HepG2 (cell line): ENCODE measurements around the gene ZNF865. TPM values are rescaled to one million over a fixed set of nuclear protein-coding genes. Genes with fewer than 3 reads are reported as not detected.

ENCODE experiments used
- ATF7 ChIP-seq, 2 experiments: fragments of 450-650 bp in 1 of 2; sonication (generic) in 1 of 2; formaldehyde crosslinking in 1 of 2; IDR thresholded peaks; 2 replicates each; pipeline versions ENCODE4 v1.4.0 to v1.6.1; 2016 to 2020; ENCODE audit warnings: antibody characterized with exemption in 1 of 2, mild to moderate bottlenecking in 1 of 2, missing genetic modification reagents in 1 of 2
- CREB1 ChIP-seq, 2 experiments: fragments of 450-650 bp in 1 of 2; IDR thresholded peaks; 2 replicates each; pipeline ENCODE4 v1.6.1; 2016 to 2017; ENCODE audit warnings: control low read depth in 1 of 2, mild to moderate bottlenecking in 1 of 2, missing compliant biosample characterization in 1 of 2, missing genetic modification characterization in 1 of 2
- CSRNP1 ChIP-seq: sonication (generic); formaldehyde crosslinking; IDR thresholded peaks from 2 replicates; pipeline ENCODE4 v1.8.1; 2023; ENCODE audit warnings: mild to moderate bottlenecking, missing genetic modification reagents
- CTCF ChIP-seq: sonication (generic); formaldehyde crosslinking; IDR thresholded peaks from 2 replicates; pipeline ENCODE4 v1.5.0; 2020; ENCODE audit warnings: mild to moderate bottlenecking, missing genetic modification reagents, moderate library complexity
- HIVEP1 ChIP-seq: sonication (generic); formaldehyde crosslinking; IDR thresholded peaks from 2 replicates; pipeline ENCODE4 v1.4.0; 2020; ENCODE audit warnings: mild to moderate bottlenecking, missing genetic modification reagents
- MXD3 ChIP-seq: IDR thresholded peaks from 2 replicates; pipeline ENCODE4 v1.6.1; 2016; ENCODE audit warnings: mild to moderate bottlenecking, missing biosample characterization, missing genetic modification reagents
- MXI1 ChIP-seq: IDR thresholded peaks from 3 replicates; pipeline ENCODE4 v1.6.1; 2012; ENCODE audit warnings: low read depth, low read length, inconsistent platforms, borderline replicate concordance
- NCOA1 ChIP-seq: sonication (generic); formaldehyde crosslinking; IDR thresholded peaks from 2 replicates; pipeline ENCODE4 v1.9.0; 2021; ENCODE audit warnings: missing genetic modification reagents
- PCBP2 ChIP-seq: fragments of 200-400 bp; formaldehyde crosslinking; optimal IDR thresholded peaks from 2 replicates; pipeline ENCODE3; 2018; ENCODE audit warnings: low read length, low read depth; ENCODE audit not compliant: poor library complexity, severe bottlenecking
- SRSF4 ChIP-seq: fragments of 200-400 bp; formaldehyde crosslinking; IDR thresholded peaks from one replicate; pipeline ENCODE4 v1.6.1; 2018; ENCODE audit warnings: mild to moderate bottlenecking, low read depth, low read length, moderate library complexity; ENCODE audit not compliant: poor library complexity, severe bottlenecking
- XRCC5 ChIP-seq: fragments of 200-400 bp; formaldehyde crosslinking; optimal IDR thresholded peaks from 2 replicates; pipeline ENCODE3; 2017; ENCODE audit warnings: mild to moderate bottlenecking, low read length
- ZNF280D ChIP-seq: sonication (generic); formaldehyde crosslinking; IDR thresholded peaks from 2 replicates; pipeline ENCODE4 v1.5.1; 2020; ENCODE audit warnings: mild to moderate bottlenecking, missing genetic modification reagents
- ZNF292 ChIP-seq: sonication (generic); formaldehyde crosslinking; IDR thresholded peaks from 2 replicates; pipeline ENCODE4 v1.8.1; 2022; ENCODE audit warnings: mild to moderate bottlenecking, low read depth, missing genetic modification reagents, borderline replicate concordance
- ZNF451 ChIP-seq: sonication (generic); formaldehyde crosslinking; IDR thresholded peaks from 2 replicates; pipeline ENCODE4 v1.5.0; 2020; ENCODE audit warnings: mild to moderate bottlenecking, missing genetic modification reagents
- ZNF468 ChIP-seq: sonication (generic); formaldehyde crosslinking; IDR thresholded peaks from 2 replicates; pipeline ENCODE4 v1.8.0; 2022; ENCODE audit warnings: mild to moderate bottlenecking, moderate library complexity, missing genetic modification reagents
- ZNF749 ChIP-seq: sonication (generic); formaldehyde crosslinking; IDR thresholded peaks from 2 replicates; pipeline ENCODE4 v1.8.0; 2022; ENCODE audit warnings: mild to moderate bottlenecking, missing genetic modification reagents, moderate library complexity, borderline replicate concordance
- polyA plus RNA-seq, 8 experiments: library from polyadenylated mRNA; depleted of rRNA in 3 of 8; stranded (reverse) in 7 of 8; unstranded in 1 of 8; fragments of >200 nt; fragmentation: Illumina TruSeq in 4 of 8; extraction: Trizol in 4 of 8; gene quantifications; 2 replicates each; pipeline versions ENCODE4 v1.2.1 to v1.2.3, GENCODE V29; 2011 to 2016; ENCODE audit warnings: low read depth in 4 of 8, missing spikeins in 1 of 8, mixed read lengths in 1 of 8; ENCODE audit not compliant: insufficient read depth in 1 of 8
- total RNA-seq, 5 experiments: library from RNA; depleted of rRNA; stranded (reverse); fragments of >200 nt; fragmentation: Illumina TruSeq; extraction: Trizol; gene quantifications; 2 replicates each; pipeline ENCODE4 v1.2.3, GENCODE V29; 2016; ENCODE audit warnings: low read depth in 1 of 5

The ZNF865 gene
- total and polyA plus RNA-seq, 2 of the 13 experiments (the other 11 are each of a cell fraction or from before 2014, with no cell fraction given): 0.93 to 1.0 TPM

- peak; percentile 20 for TF ChIP-seq XRCC5
- TF ChIP-seq MXI1: peak; percentile 83; the same call in 2 of the 3 replicates
- TF ChIP-seq ZNF451 (CRISPR knock-in tag): peak; percentile 93
- TF ChIP-seq ZNF280D (CRISPR knock-in tag): no peak
- TF ChIP-seq MXD3 (CRISPR knock-in tag): peak; percentile 84; the same call in 1 of the 2 replicates
- no peak for TF ChIP-seq ATF7 (IDR thresholded peaks at IDR 0.05)
- 0 out of 2 replicates have a peak, but pooled peaks have one; percentile 53 for TF ChIP-seq ATF7 (CRISPR knock-in tag; IDR thresholded peaks at IDR 0.05)
- no peak for TF ChIP-seq CREB1 (IDR thresholded peaks at IDR 0.05)
- TF ChIP-seq CREB1 (CRISPR knock-in tag; IDR thresholded peaks at IDR 0.05): no peak
- TF ChIP-seq PCBP2: no peak
- TF ChIP-seq SRSF4: no peak
- no peak for TF ChIP-seq NCOA1 (CRISPR knock-in tag)
- peak; percentile 64; the same call in 1 of the 2 replicates for TF ChIP-seq ZNF749 (CRISPR knock-in tag)
- TF ChIP-seq HIVEP1: peak; percentile 46; the same call in 1 of the 2 replicates
- TF ChIP-seq CTCF (CRISPR knock-in tag): no peak; the same call in 1 of the 2 replicates
- peak; percentile 79; the same call in 1 of the 2 replicates for TF ChIP-seq ZNF468 (CRISPR knock-in tag)
- TF ChIP-seq ZNF292 (CRISPR knock-in tag): no peak
- TF ChIP-seq CSRNP1: no peak
These were observed 49.6 kb downstream of the ZNF865 start, which contains the start of gene U2AF2 (continued) for GRCh38 chr19:55654868-55655647.
